Right renal pelvis (tissue), 4 donors: ENCODE measurements around the gene PDXK. TPM values are rescaled to one million over a fixed set of nuclear protein-coding genes. Genes with fewer than 3 reads are reported as not detected.
"Not testable (repeated sequence)": the region's sequence is repeated elsewhere in the genome, so short reads cannot be mapped to it uniquely, and the experiment has no call there.

Experiments
- DNase-seq, 4 donors: peaks; one replicate each; pipeline ENCODE4 v3.0.0-alpha.2; 2013; ENCODE audit warnings: low read depth in 4 of 4, low spot score in 3 of 4, missing footprints in 1 of 4
- polyA plus RNA-seq, 4 donors: library from polyadenylated mRNA; unstranded; fragments of 120-200 nt; gene quantifications; one replicate each; pipeline ENCODE4 v1.2.1, GENCODE V29; 2013; ENCODE audit not compliant: insufficient read length in 4 of 4

PDXK gene
- polyA plus RNA-seq = 10 to 100 TPM; 69.5 to 77.9 (median 74.5) TPM

DNA sequence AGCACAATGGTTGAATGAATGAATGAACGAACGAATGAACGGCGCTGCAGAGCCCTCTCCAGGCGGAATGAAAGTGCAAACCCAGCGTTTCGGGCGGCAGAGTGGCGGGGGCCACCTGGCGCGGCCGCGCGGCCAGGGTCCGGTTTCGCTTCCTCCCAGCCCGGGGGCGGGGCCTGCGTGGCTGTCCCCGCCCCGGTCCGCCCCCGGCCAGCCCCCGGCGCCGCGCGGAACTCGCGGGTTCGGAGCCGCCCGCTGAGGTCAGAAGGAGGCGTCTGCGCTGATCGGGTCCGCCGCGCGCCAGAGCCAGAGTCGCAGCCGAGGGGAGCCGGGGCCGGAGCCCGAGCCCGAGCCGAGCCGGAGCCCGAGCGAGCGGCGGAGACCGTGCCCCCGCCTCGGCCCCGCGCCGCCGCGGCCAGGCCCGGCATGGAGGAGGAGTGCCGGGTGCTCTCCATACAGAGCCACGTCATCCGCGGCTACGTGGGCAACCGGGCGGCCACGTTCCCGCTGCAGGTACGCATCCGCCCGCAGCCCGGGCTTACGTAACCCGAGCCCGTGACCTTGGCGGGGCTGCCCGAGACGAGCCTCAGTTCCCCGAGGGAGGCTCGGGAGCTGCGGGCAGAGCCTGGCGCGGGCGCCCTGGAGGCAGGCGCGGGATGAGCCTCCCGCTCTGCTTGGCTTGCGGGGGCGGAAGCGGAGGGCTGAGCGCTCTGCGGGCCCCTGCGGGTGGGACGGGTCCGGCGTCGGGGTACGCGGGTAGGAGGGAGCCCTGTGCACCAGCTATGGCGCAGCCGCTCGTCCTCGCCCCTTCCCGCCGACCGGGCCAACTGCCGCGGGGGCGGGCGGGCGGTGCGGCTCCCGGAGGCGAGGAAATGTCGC, at the start of gene PDXK:
Gene PDXK (plus strand): TSS at position 258 of the 876 bp plus-strand sequence. CDS start 166 bp downstream, at position 424.
- DNase-seq = peak in 3 of 4 donors; percentile 73 to 80 (median 77)

DNA sequence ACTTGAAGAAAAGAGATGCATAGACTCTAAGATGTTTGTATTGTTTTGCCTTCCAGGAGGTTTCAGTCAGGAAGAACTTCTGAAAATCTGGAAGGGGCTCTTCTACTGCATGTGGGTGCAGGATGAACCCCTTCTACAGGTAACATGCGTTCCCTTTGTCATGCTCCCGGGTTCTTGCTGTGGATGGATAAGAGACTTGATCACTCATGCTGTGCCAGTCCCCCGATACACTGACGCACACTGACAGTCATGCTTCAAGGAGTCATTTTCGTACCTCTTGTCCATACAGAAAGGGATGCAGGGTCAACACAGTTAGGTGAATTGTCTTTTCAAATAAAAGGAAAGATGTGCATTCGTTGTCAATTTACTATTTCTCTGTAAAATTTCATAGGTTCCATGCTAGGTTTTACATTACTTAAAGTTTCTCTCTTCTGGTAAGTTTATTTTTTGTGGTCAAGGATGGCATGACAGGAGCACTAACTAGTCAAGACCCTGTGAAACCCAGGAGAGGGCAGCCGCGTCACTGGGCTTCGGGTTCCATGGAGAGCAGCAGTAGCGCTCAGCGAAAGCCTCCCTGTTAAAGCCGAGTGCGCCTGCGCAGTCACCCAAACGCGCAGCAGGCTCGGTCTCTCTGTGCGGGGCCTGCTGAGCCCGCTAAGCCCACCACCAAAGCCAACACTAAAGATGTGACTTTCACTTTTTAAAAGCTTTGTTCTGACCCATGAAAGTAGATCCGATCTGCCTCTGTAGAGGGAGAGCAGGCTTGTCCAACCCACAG, 48.9 kb upstream of the PDXK start:
- no peak for DNase-seq

DNA sequence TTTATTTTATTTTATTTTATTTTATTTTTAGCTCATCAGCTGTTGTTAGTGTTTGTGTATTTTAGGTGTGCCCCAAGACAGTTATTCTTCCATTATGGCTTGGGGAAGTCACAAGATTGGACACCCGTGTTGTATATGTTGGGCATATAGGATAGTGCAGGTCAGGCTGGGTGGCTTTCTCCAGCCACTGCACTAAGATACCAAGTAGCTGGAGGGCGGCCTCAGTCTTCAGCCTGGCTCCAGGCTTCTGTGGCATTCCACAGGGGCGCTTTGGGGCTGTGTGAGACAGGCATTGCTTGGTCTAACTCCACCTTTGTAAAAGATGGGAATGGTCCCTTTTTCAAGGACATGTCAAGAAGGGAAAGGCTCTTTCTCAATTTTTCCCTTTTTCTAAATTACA, 43.1 kb upstream of the PDXK start:
- DNase-seq = no peak

DNA sequence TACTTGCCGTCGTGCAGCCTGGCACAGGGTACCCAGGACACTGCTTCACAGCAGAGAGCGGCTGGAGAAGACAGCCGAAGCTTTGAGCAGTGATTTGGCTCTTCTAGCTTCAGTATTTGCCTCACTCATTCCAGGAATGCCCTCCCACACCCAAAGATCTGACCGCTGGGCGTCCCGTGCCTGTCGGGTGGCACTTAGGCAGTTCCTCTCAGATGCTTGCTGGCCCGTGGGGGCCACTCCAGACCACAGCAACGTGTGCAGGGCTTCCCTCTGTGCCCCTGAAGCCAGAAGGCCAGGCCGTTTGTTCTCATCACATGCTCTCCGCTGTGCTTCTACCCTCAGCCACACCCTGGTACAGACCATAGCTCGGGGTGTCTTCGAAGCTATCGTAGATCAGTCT, 42.5 kb upstream of the PDXK start:
- no peak for DNase-seq

DNA sequence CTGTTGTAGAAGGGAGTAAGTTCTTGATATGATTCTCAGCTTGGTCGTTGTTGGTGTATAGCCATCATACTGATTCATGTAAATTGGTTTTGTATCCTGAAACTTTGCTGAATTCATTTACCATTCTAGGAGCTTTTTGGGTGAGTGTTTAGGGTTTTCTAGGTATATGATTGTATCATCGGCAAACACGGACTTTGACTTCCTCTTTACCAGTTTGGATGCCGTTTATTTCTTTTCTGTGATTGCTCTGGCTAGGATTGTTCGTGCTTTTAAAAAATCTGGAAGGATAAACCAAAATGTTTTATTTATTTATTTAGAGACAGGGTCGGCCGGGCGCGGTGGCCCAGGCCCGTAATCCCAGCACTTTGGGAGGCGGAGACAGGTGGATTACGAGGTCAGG, 39.0 kb upstream of the PDXK start:
- DNase-seq = no peak

DNA sequence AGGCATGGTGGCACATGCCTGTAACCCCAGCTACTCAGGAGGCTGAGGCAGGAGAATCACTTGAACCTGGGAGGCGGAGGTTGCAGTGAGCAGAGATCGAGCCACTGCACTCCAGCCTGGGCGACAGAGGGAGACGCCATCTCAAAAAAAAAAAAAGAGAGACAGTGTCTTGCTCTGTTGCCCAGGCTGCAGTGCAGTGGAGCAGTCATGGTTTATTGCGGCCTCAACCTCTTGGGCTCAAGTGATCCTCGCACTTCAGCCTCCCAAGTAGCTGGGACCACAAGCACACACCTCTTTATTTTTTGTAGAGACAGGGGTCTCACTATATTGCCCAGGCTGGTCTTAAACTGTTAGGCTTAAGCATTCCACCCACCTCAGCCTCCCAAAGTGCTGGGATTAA, 38.5 kb upstream of the PDXK start:
- DNase-seq = not testable (repeated sequence)

DNA sequence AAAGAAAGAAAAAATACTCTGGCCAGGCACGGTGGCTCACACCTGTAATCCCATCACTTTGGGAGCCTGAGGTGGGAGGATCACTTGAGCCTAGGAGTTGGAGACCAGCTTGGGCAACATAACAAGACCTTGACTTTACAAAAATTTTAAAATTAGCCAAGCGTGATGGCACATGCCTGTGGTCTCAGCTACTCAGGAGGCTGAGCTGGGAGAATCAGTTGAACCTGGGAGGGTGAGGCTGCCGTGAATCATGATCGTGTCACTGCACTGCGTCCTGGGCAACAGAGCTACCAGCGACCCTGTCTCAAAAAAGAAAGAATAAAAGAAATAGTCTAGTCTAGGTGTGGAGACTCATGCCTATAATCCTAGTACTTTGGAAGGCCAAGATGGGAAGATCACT, 37.3 kb upstream of the PDXK start:
- DNase-seq = no peak

DNA sequence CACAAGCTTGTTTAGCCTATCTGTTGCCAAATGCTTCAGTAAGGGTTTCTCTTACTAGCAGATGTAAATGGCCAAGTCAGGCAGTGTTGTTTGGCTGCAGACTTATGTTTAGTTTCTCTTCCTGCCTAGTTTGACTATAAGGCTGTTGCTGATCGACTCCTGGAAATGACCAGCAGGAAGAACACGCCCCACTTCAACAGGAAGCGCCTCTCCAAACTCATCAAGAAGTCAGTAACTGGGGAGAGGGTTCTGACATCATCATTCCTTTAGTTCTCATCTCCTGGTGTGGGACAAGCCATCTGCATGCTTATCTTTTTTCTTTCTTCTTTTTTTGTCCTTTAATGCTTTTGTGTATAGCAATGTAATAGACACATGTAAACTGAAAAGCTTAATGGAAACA, 34.5 kb upstream of the PDXK start:
- DNase-seq = no peak

DNA sequence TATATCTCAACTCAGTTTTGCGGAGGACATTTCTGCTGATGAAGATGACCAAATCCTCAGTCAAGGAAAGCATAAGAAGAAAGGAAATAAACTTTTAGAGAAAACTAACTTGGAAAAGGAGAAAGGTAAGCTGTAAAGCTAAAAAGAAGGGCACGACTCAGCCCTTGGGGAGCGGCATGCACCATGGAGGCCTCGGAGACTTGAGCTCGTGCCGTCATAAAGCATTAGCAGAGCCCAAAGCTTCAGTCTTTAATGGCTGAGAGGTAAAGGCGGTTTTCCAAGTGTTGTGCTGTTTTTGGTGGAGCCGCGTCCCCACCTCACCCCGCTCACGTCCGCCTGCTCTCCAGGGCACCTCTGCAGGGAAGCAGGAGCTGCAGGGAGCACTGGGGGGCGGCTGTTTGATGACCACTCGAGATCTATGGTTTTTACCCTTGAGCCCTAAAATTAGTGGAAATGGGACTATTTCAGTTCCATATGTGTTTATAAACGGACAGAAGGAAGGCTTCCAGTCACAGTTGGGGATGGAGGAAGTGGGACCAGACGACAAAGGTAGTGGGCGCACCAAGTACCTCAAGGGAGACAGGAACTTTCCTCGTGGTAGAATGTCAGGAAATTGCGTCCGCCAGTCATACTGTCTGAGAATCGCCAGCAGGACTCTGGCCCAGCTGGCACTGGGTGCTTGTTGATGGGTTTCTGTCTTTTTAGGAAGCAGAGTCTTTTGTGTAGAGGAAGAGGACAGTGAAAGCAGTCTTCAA, 31.9 kb upstream of the PDXK start:
- DNase-seq = no peak

DNA sequence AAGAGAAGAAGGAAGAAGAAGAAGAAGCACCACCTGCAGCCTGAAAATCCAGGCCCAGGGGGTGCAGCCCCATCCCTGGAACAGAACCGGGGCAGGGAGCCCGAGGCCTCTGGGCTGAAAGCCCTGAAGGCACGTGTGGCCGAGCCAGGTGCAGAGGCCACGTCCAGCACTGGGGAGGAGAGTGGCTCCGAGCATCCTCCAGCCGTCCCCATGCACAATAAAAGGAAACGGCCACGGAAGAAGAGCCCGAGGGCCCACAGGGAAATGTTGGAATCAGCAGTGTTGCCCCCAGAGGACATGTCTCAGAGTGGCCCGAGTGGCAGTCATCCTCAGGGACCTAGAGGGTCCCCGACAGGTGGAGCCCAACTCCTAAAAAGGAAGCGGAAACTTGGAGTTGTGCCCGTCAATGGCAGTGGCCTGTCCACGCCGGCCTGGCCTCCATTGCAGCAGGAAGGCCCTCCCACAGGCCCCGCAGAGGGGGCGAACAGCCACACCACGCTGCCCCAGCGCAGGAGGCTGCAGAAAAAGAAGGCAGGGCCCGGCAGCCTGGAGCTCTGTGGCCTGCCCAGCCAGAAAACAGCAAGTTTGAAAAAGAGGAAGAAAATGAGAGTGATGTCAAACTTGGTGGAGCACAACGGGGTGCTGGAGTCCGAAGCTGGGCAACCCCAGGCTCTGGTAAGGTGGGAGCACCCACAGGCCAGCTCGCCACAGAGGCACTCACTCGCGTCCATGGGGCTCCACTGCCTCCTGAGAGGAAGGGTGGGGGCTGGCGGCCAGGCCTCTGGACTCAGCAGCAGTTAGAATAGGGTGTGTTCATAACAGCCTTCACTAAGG, 31.1 kb upstream of the PDXK start:
- DNase-seq = no peak

DNA sequence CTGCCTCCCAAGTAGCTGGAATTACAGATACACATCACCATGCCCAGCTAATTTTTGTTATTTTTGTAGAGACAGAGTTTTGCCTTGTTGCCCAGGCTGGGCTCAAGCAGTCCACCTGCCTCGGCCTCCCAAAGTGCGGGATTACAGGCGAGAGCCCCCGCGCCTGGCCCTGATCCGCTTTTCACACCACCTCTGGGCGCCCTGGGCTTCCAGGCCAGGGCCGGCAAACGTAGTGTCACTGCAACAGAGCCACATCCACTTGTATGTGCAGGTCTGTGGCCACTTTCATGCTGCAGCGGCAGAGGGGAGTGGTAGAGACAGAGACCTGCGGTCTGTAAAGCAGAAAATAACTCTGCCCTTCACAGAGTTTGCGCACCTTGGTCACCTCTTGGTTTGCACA, 30.0 kb upstream of the PDXK start:
- DNase-seq = no peak

DNA sequence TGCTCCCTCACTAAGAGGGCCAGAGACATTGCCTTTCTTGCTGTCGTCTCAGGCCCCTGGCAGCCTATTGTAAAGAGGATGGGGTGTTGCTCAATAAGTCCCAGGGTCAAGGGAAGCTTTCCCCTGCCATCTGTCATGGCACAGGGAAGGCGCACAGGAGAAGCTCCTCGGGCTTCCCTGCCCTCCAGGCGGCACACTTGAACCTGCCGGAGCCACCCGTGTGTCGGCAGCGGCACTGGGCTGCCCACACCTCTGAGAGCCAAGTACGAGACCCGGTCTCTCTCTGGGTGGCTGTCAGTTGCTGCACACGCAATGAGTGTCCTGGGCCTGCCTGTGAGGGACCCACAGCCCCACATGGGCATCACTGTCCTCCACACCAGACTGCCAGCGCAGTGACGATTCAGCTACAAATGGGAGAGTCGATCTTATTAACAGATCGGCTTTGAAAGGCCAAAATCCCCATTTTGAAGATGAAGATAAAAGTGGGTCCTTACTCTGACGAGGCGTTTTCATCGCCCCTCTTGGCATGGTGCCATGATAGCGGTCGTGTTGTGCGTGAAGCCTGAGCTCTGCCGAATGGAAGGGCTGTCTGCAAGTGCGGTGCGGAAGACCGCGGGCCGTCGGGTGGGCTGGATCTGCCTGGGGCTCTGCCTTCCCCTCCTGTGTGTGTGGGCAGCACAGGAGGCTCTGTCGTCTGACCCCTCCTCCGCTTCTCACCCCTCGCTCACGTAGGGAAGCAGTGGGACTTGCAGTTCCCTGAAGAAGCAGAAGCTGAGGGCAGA, 29.2 kb upstream of the PDXK start:
- DNase-seq = no peak

DNA sequence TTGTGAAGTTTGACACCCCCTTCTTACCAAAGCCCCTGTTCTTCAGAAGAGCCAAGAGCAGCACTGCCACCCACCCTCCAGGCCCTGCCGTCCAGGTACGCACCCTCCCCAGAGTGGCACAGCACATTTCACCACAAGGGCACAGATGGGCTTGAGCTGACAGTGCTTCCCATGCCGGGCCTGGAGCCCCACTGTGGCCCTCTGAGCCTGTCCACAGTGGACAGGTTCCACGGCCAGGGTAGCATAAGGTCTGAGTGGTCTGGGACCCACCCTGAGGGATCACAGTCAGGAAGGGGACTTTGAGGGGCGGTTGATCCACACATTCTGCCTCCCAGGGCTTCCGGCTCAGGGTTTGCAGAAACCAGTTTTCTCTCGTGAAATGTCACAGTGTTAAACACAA, 28.6 kb upstream of the PDXK start:
- no peak for DNase-seq

DNA sequence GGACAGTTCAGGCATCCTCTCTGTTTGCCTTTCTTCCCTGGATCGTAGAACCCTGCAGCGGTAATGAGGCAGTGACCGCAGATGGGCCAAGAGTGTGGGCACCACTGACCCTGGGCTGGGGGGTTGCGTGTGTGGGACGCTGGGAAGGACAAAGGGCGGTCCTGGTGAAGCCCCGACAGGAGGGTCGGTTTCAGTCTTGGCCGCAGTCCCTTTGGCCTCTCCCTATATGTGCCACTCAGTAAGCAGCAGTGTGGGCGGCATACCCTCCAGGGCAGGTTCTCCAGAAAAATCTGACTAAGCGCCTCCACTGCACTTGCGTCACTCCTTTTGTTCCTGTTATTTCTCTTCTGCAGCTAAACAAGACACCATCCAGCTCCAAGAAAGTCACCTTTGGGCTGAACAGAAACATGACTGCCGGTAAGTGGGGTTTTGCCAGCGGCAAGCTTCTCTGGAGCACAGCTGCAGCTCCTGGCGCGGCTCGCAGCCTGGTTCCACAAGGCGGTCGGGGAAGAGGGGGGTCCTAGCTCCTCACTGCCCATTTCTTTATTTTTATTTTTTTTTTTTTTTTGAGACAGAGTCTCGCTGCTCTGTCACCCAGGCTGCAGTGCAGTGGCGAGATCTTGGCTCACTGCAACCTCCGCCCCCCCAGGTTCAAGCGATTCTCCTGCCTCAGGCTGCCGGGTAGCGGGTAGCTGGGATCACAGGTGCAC, 27.7 kb upstream of the PDXK start:
- DNase-seq = no peak

DNA sequence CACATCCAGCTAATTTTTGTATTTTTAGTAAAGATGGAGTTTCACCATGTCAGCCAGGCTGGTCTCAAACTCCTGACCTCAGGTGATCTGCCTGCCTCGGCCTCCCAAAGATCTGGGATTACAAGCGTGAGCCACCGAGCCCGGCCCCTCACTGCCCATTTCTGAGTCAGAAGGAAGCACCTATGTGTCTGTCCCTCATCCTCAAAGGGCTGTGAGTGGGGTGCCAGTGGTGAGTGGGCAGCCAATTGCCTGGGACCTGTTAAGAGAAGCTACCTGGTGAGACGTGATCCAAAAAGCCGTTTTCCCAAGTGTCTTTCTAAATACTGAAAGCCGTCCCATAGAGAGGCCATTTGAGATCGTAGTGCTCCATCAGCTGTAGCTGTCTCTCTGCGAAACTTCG, 27.1 kb upstream of the PDXK start:
- no peak for DNase-seq

DNA sequence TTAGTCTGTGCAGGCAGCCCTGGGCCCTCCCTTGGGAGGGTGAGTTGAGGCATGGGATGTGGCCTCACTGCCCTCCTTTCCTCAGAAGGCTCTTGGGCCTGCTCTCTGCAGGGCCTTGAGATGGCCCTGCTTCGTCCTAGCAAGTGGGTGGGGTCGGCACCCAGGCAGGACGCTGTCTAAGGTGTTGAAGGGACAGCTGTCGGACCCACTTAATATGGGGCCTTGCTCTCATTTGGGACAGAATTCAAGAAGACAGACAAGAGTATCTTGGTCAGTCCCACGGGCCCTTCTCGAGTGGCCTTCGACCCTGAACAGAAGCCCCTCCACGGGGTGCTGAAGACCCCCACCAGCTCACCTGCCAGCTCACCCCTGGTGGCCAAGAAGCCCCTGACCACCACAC, 26.0 kb upstream of the PDXK start:
- DNase-seq = no peak

DNA sequence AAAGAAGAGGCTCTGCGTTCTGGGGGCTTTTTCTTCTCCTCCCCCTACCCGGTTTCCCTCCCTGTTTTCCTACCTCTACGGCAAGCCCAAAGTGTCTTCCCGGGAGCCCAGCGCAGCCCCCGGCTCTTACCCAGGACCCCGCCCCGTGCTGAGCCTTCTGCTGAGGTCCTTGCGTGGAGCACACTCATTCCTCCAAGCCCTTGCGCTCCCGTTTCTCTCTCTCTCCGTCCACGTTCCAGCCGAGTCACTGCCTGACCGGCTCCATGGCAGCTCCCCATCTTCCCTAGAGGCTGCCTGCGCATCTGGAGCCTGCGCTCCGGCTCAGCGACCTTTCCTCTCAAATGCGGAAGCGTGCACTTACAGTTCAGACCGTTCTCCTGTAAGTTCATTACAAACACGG, 24.9 kb upstream of the PDXK start:
- DNase-seq = no peak

DNA sequence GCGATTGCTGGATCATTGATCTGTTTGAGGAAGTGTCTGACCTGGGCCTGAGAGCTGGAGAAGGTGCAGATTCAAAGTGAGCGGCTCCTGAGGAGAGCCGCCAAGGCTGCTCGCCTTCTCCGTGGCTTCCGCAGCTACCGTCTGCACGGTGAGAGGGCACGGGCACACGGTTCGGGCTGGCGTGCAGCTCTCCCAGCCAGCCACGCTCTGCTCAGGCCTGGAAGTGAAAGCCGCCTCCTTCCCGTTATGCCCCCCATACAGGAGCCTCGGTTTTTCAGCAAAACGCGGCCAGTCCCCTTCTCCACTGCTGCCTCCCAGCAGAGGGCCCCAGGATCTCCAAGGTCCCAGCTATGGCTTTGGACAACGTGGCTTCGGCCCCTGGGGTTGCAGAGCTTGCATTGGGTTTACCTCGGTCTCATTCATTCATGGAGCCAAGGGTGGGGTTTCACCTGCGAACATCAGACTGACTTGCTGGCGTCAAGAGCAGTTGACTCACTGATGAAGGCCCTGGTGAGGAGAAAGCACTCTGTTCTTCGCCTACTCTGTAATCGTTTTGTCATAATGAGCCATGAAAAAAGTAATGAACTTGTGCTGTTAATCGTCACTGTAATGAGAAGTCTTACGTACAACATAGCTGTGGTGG, 24.4 kb upstream of the PDXK start:
- no peak for DNase-seq
